HG03457 (cell line): Measurements from ENCODE around the gene U2SURP.

Experiments used
- ATAC-seq: cut with Tn5 transposase; IDR thresholded peaks from one replicate; pipeline ENCODE4 v1.9.1; 2021; ENCODE audit warnings: moderate number of reproducible peaks; ENCODE audit not compliant: unreplicated experiment

U2SURP gene

DNA sequence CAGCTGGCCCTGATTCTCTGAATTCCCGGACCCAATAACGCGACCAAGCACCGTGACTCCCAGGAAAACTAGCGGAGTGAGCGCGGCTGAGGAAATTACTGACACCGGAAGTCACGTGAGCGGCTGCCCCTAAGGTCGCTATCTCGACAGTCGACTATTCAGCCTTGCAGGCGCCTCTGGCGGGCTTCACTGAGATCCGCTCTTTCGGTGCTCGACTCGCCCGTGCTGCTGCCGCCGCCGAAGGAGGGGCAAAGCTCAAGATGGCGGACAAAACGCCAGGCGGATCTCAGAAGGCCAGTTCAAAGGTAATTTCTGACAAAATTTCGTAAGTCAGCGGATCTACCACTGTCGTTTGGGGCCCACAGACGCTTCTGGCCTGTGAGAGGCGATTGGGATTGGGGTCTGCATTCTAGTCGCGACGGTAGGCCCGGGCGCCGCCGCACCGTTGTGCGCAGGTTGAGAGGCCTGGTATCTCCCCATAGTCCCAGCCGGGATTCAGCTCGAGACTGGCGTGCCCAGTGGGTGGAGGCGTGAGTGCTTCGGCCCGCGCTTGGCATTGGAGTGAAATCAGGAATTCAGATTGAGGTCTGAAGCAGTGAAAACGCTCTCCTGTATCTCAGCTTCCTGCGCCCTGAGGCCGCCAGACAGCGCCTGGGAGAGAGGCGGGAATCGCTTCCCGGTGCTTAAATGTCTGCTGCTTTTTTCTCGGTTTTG is at the start of gene U2SURP:
U2SURP (plus strand) TSS at position 202 of the 714 bp plus-strand sequence; CDS start at position 261, 59 bp downstream.
- peak; percentile 83 for ATAC-seq

DNA sequence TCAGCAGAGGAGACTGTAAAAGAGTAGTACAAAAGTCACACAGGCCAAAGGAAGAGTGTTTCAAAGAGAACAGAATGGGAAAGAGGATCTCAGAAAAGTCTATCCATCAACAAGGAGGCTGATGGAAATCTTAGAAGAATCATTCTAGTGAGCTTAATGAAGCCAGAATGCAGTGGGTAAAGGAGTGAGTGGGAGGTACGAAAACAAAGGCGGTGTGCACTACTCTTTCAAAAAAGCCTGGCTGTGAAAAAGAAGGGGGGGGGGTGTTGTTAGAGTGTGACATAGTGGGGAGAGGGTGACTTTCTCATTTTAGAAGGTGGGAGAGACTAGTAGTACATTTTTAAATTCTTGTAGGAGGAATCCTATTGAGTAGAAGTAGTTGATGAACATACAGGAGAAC is 49.6 kb upstream of the U2SURP start:
- ATAC-seq: no peak

DNA sequence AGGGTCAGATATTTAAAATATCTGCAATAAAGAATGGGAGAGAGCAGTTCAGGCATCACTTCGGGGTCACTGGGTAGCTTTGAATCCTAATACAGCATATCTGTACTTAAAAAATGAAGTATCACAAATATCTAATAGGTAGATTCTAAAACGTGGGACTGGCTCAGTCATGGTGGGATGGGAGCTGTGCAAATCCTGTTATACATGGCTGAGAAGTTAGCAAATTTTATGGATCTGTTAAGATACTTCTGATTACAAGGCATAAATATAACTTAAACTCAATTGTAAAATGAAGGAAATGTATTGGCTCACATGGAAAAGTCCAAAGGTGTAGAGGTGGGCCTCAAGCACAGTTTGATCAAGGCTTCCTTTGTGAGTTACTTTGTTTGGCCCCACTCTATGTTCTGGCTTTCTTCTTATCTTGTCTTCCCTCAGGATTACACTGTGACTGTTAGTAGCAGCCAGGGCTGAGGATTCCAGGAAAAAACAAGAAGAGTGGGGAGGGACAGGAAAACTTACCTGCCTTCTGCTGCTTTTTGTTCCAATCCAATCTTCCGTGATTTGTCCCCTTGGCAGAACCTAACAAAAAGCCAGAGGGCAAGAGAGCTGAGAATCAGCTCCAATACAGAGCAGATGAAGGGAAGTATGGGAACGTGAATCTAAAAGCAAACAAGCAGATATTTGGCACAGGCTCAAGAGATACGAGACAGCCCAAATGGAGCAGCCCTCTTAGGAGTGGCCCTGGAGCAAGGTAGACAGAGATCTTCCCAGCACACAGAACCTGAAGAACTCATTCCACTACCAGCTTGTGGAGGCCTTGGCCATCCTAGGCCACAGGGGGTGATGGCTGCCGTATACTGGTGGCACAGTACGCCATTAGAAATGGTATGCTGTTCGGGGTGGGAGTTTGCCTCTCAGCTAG is 48.8 kb upstream of the U2SURP start:
- ATAC-seq: no peak

DNA sequence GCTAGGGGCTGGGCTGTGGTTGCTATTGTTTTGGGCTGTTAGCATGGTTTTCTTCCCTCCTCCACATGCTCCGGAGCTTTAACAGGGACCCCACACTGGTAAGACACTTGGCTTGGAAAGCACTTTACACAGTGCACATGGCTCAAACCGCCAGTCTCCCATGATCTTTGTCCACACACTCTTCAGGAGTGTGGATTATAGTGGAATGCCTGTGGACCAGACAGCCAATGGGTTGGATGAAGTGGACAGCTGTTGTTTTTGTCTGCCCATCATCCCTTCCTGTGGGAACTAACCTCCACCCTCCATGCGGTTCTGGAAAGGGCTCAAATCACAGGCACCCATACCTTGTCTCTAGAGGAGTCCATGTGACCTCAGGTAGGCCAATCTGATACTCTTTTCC is 47.9 kb upstream of the U2SURP start:
- ATAC-seq: no peak

DNA sequence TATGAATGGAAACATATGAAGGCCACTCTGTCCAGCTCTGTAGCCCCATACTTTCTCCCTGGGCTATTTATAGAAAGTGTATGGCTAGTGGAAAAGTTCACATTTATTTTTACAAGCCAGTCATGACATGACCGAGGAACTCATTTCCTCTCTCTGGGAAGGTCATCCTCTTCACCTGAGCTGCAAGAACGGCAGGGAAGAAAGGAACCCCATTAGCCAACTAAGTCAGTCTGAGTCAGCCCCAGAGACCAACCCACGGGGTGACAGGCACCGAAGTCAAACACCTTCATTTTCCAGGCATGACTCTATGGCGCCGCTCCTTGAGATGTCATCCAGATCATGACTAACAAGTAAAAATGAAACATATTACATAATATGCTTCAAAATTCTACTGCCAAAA is 42.7 kb upstream of the U2SURP start:
- no peak for ATAC-seq

DNA sequence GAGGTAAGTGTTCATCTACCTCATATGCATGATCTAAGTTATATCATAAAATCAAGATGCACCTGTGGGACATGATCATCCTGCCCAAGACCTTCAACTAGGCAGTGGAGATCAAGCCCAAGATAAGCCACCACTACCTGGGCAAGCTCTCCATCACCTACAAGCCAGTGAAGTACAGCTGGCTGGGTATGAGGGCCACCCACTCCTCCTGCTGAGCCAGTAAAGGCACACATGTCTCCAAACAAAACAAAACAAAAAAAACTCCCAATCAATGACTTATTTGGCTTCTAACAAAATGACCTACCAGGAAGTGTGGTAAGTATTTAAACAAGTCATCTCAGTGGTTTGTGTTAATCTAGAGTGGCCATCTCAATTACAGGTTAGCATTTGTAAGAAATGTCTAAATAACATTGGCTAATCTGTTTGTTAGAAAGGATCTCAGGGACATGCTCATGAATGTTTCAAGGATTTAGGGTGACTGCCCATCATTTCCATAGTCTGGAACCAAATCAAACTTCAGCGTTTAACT is 41.0 kb upstream of the U2SURP start:
- ATAC-seq: no peak

DNA sequence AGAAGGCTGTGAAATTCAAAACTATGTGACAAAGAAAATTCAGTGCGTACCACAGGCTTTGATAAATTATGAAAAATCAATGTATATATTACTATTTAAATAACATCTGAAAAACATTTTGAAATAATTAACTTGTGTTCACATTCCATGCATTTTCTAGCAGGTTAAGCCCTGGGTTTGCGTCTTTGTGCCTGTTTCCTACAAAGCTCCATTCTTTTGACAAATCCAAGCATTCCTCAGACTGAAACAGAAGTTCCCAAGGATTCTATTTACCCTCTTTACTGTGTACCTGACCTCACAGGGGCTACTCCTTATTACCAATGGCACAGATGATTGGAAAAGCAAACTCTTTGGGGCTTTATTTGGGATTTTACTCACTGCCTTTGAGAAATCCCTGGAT is 39.8 kb upstream of the U2SURP start:
- ATAC-seq: no peak

DNA sequence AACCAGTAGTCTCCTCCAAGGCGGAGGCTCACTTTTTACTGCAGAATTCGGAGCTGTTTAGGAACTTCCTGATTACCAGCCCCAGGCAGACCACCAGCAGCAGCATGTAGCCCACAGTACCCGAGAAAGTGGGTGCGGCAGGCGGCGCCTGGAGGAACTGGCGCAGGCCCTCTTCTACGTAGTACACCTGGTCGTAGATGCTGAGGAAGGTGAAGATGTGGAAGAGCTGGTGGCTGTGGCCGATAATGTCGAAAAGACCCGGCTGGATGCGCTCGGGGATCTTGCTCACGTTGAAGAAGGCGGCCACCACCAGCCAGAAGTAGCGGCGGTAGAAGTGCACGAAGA is 39.2 kb upstream of the U2SURP start:
- no peak for ATAC-seq

DNA sequence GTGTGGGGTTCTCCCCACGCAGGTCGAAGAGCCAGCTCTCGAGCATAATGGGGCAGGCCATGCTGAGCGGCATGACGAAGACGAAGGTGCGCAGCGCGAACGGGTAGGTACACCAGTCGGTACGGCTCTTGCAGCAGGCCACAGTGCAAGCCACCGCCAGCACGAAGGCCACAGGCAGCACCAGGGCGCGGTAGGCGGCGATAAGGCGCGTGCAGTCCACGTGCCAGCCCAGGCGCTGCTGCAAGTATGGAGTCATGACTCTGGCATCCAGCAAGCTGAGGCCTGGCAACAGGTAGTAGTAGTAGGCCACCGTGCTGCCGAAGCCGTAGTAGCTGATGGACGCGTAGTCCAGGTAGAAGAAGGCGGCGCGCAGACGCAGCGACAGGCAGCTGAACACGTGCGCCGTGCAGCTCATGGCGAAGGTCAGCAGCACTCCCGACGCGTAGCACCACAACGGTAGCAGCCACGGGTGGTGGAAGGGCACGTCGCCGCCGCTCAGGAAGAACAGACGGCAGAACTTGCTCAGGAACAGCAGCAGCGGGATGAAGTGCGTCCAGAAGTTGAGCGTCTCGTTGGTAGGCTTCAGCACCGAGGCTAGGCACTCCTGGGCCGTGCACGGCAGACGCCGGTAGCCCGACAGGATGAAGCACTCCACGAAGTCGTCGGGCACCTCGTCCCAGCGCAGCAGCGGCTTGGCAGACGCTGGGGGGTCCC is 38.7 kb upstream of the U2SURP start:
- no peak for ATAC-seq

DNA sequence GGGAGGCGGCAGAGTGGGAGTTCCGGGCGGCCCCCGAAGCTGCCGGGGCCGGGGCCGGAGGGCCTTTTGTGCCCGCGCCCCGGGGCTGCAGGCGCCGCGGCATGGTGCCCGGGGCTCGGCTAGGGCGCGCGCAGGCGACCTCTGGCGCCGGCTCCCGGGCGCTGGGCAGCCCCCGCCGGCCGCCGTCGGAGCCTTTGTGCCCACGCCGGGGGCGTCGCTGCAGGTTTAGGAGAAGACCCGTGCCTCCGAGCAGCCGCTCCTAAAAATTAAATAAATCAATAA is 38.2 kb upstream of the U2SURP start:
- no peak for ATAC-seq

DNA sequence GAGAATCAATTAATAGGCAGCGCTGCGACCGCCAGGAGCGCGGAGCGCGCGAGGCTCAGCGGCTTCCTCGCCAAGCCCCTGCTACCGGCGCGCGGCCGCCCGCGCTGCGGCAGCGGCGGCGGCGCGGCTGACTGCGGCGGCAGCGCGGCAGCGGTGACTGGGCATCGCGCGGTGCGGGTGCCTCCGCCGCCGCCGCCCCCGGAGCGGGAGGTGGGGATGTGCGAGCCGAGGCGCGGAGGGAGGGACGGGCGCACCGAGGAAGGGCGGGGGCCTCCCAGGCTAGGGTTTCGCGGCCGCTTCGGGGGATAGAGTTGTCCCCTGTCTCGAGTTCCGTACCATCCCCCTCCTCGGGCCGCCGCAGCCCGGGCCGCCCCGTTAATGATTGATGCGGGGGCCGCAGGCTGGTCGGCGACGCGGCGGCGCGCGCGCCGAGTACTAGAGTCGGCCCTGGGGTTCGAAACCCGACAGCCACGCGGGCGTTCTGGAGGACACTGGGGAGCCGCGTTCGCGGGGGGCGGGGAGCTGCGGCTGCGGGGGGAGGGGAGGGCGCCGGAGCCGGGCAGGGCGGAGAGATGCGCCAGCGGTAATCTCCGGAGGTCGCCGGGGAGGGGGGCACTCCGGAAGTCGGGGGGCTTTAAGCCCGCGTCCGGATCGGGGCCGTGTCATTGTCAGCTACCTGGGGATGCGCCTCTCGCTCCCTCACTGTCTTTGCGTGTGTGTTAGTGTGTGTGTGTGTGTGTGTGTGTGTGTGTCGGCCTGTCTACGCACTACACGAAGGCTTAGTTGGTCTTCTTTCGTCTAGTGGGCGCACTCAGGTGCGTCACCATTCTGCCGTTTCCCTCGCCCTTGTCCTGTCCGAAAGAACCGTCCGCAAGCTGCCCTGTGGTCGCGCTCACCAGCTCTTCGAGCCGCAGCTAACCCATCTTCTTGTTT is 37.6 kb upstream of the U2SURP start, which contains the start of gene PAQR9:
PAQR9 (minus strand) TSS at position 159 of the 933 bp plus-strand sequence. CDS start 338 bp downstream, outside the sequence.
- ATAC-seq: no peak

DNA sequence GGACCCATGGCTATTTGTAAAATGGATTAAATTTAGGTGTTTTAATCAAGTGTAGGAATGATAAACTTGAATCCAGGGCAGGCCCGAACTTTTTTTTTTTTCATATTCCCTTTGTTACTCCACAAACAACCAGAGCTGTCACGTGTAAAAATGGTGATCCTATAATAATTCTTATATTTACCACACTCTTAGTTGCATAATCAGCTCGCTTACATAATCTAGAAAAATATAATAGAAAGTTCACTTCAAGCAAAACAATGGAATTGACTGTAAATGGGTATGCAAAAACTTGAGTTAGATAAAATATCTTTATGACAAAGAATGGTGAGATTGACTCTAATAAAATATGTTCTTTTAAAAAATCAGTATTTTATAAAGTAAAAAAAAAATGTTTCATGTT is 35.8 kb upstream of the U2SURP start:
- no peak for ATAC-seq

DNA sequence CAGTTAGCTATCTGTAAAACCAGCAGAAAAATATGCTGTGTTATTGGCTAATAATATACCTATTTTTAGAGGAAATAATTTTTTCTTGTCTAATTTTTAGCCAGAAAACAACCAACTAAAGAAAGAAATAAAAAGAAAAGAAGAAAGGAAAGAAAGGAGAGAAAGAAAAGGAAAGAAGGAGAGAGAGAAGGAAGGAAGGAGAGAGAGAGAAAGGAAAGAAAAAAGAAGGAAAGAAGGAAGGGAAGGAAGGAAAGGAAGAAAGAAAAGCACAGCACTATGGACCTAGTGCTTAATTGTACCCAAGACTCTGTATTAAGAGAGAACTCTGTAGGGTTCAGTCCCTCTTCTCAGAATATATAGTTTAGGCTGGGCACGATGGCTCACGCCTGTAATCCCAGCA is 34.6 kb upstream of the U2SURP start:
- no peak for ATAC-seq

DNA sequence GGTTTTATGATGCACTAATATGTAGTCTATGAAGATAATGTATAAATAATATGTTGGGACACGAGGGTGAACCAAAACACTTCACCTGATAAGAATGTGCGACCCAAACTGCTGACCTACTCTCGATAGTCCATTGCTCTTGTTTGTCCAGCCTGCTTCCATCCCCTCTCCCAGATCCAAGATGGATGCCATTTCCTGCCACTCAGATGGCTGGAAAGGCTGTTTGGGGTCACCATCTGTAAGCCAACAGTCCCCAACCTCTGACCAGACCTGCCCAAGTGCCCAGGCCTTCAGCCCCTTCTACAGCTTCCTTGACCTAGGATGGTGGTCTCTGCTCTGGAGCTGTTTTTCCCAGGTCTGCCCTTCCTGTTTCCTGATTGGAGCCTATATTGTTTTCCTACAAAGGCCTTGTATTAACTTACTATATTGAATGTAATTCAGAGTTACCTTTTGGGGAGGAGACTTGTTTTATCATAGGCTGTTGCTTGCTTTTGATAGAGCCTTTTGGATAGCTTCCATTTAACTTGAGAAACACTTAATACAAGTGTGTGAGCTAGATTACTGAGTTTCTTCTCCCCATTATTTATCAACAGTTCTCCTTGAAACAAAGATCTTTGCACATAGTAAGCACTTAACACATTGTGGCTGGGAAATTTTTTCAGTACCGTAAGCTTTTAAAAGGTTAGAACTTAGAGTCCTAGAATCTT is 32.9 kb upstream of the U2SURP start:
- no peak for ATAC-seq

DNA sequence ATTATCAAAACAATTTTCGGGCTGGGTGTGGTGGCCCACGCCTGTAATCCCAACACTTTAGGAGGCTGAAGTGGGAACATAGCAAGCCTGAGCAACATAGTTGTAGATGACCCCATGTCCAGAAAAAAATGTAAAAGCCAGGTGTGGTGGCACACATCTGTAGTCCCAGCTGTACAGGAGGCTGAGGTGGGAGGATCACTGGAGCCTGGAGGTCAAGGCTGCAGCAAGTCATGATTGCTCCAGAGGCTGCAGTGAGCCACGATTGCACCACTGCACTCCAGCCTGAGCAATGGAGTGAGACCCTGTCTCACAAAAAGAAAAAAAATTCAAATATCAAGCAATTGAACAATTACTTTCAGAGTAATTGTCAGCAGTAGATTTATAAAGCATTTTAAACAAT is 29.9 kb upstream of the U2SURP start:
- ATAC-seq: no peak

DNA sequence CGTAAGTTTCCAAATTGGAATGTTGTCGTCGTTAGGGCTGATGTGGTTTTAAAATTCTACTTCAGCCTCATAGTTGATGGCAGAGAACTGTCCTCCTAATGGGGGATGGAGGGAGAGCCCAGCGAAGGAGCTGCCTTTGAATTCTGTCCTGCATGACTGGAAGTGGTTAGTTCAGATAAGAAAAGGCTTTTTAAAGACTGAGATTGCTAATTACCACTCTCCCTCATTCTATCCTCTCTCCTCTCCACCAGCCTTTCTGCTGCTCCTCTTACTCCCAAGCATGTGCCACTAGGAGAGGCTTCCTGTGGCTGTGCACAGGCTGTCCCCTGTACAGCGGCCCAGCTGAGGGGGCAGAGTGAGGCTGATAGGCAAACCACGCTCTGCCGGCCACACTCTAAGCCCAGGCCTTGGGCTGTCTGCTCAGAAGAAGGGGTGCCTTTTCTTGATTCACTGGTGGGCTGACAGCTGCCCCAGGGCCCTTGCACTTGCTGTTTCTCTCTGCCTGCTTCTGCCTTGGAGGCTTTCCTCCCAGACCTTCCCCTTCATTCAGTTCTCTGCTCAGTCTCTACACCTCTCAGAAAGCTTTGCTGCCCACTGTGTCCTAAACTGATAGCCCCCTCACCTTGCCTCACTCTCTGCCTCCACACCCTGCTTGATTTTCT is 29.1 kb upstream of the U2SURP start:
- no peak for ATAC-seq

DNA sequence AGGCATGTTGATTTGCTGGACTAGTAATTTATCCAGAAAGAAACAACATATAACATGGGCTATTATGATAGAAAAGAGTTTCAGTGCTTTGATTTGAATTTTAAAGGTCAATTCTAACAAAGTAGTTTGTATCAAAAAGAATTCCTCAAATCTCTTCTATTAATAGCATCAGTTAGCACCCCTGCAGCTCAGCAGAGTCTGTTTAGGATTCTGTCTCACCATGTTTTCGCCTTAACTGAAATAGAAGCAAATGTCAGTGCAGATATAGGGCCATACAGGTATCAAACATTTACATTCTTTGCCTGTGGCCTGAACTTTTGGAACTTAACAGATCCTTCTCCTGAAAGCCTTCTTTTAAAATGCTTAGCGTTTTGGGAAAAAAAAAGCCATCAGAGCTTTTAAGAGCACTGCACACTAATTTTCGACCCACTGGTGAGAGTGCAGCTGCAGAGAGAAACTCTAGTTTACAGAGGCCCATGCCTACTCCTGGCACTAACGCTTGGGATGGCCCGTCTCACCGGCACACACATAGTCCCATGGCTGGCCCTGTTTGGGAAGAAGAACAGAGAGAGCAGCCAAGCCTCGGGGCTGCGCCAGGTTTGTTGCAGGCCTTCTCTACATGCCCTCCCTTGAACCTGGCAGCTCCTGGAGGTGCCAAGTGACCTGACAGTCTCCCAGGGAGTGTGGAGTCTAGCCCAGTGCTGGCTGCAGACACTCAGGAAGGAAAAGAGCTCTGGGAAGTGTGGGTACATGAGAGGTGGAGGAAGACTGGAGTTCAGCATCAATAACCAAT is 28.0 kb upstream of the U2SURP start:
- ATAC-seq: no peak

DNA sequence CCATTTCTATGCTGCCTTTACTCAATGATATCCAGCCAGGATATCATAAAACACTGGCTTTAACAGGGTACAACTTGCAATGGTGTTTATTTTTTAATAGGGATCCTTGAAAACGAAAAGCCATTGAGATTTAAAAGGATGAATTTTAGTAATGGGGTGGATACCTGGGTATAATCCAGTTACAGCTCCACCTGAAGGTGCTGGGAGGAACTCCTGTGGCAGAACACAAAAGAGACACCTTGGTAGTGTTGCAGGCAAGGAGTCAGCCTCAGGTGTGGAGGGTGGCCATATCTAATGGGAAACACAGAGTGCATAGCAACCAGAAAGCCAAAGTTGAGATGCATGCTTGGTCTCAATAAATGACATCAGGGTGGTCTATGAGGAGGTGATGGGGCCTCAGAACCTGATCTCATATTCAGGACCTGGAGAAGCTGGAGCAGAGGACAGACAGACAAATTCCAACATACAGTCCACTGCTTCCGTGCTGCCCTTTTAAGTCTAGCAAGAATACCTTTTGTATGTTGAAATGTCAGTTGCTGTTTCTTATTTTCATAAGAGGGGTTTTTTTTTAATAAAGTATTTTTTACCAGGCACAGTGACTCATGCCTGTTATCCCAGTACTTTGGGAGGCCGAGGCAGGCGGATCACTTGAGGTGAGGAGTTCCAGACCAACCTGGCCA is 25.9 kb upstream of the U2SURP start:
- ATAC-seq: no peak
